GM21381 (cell line): ENCODE results near the gene TMEM8B.

Experiments used
- ATAC-seq: cut with Tn5 transposase; IDR thresholded peaks from one replicate; pipeline ENCODE4 v1.9.1; 2021; ENCODE audit warnings: mild to moderate bottlenecking, moderate library complexity; ENCODE audit not compliant: unreplicated experiment

Gene TMEM8B

GRCh38 chr9:35811381-35812024 lies 17.5 kb upstream of the TMEM8B start:
- ATAC-seq: no peak

GRCh38 chr9:35812025-35812602 lies 16.9 kb upstream of the TMEM8B start, which contains the start of gene SPAG8:
TSS of gene SPAG8 (minus strand) at chr9:35812262. CDS start at chr9:35812147, 115 bp downstream.
- ATAC-seq: peak; percentile 54

GRCh38 chr9:35813434-35814105 lies 15.5 kb upstream of the TMEM8B start:
- ATAC-seq: no peak

- peak; percentile 19 for ATAC-seq
Observed at GRCh38 chr9:35814106-35814840, 14.8 kb upstream of the TMEM8B start.

- peak; percentile 72 for ATAC-seq
Observed at GRCh38 chr9:35814841-35815543, 14.0 kb upstream of the TMEM8B start, which contains the start of gene HINT2. TSS of gene HINT2 (minus strand) at chr9:35815042. CDS start at chr9:35814979, 63 bp downstream.

- ATAC-seq: no peak
Observed at GRCh38 chr9:35816708-35817107, 12.3 kb upstream of the TMEM8B start.

- ATAC-seq: no peak
Observed at GRCh38 chr9:35818341-35818740, 10.7 kb upstream of the TMEM8B start.

- no peak for ATAC-seq
Observed at GRCh38 chr9:35820076-35820475, 9.0 kb upstream of the TMEM8B start.

GRCh38 chr9:35822926-35823325 lies 6.1 kb upstream of the TMEM8B start:
- no peak for ATAC-seq

GRCh38 chr9:35826071-35826701 lies 2.8 kb upstream of the TMEM8B start:
- ATAC-seq: no peak

- no peak for ATAC-seq
Observed at GRCh38 chr9:35827486-35827885, 1.5 kb upstream of the TMEM8B start.

- ATAC-seq: no peak
Observed at GRCh38 chr9:35828716-35829083, 328 bp upstream of the TMEM8B start, which contains the start of gene FAM221B. TSS of gene FAM221B (minus strand) at chr9:35828732. CDS start at chr9:35826161, 2,571 bp downstream.

- no peak for ATAC-seq
Observed at GRCh38 chr9:35829764-35830096, 702 bp downstream of the TMEM8B start.

- no peak for ATAC-seq
Observed at GRCh38 chr9:35831040-35831439, 2.0 kb downstream of the TMEM8B start.

- ATAC-seq: no peak
Observed at GRCh38 chr9:35832814-35833213, 3.8 kb downstream of the TMEM8B start.

- ATAC-seq: no peak
Observed at GRCh38 chr9:35834260-35835215, 5.5 kb downstream of the TMEM8B start.

GRCh38 chr9:35835216-35835632 lies 6.2 kb downstream of the TMEM8B start:
- no peak for ATAC-seq

GRCh38 chr9:35835766-35836165 lies 6.7 kb downstream of the TMEM8B start:
- ATAC-seq: no peak

- ATAC-seq: no peak
Observed at GRCh38 chr9:35836595-35836994, 7.6 kb downstream of the TMEM8B start.
